ENCODE measurements around the gene NEK6. TPM values are rescaled to one million over a fixed set of nuclear protein-coding genes. Genes with fewer than 3 reads are reported as not detected.
A peak's percentile ranks its signal among the peaks of the same experiment; 100 is the strongest.

Gene NEK6
- polyA plus RNA-seq, 1 experiment, result 128 TPM

GRCh38 chr9:124342402-124342775, 84.6 kb downstream of the NEK6 start:
- H3K9me3 ChIP-seq (ENCODE audit: control insufficient read depth, insufficient read depth, low read length), result no peaks in the 10 kb centered on the region; the same call in 1 of the 2 replicates
- ChIA-PET POLR2A (interaction anchor here (0.6 to 1.2 kb wide), 4 partner anchors 11 to 86 kb away, joined by 3 to 4 read pairs (median 3); no protein-coding TSS in a partner anchor), CTCF (interaction anchor here (1.0 kb wide), 2 partner anchors 22 to 206 kb away, joined by 3 read pairs; no protein-coding TSS in a partner anchor)
- H3K27me3 ChIP-seq (ENCODE audit: control insufficient read depth, insufficient read depth, low read length), result no peaks in the 10 kb centered on the region
- no peak for TF ChIP-seq CTCF (IDR thresholded peaks at IDR 0.05; ENCODE audit: low read depth, low read length)
- no peak for DNase-seq (ENCODE audit: low read depth, low spot score)
- H3K4me3 ChIP-seq (ENCODE audit: low read depth, low read length), result no peak overlapping the region
- peak overlapping the region; percentile 90 for H3K27ac ChIP-seq (ENCODE audit: low read depth, low read length)

GRCh38 chr9:124342776-124343485, 85.2 kb downstream of the NEK6 start:
- no peak for TF ChIP-seq CTCF (IDR thresholded peaks at IDR 0.05; ENCODE audit: low read depth, low read length)
- ChIA-PET POLR2A (interaction anchor here (0.6 to 1.2 kb wide), 5 partner anchors 10 to 368 kb away, joined by 3 to 4 read pairs (median 3); no protein-coding TSS in a partner anchor), CTCF (interaction anchor here (1.0 kb wide), 2 partner anchors 22 to 207 kb away, joined by 3 read pairs; no protein-coding TSS in a partner anchor)
- Histone ChIP-seq H3K27me3 (ENCODE audit: control insufficient read depth, insufficient read depth, low read length) (no peaks in the 10 kb centered on the region), H3K4me3 (ENCODE audit: low read depth, low read length) (peak overlapping the region; percentile 7; the same call in 1 of the 2 replicates), H3K9me3 (ENCODE audit: control insufficient read depth, insufficient read depth, low read length) (no peaks in the 10 kb centered on the region; the same call in 1 of the 2 replicates), H3K27ac (ENCODE audit: low read depth, low read length) (peak overlapping the region; percentile 90)
- DNase-seq (ENCODE audit: low read depth, low spot score), result peak; percentile 78

GRCh38 chr9:124343533-124344290, 86.0 kb downstream of the NEK6 start:
- no peak for DNase-seq (ENCODE audit: low read depth, low spot score)
- no peak for TF ChIP-seq CTCF (IDR thresholded peaks at IDR 0.05; ENCODE audit: low read depth, low read length)
- ChIA-PET POLR2A (interaction anchor here (1.0 kb wide), 1 partner anchor 87 kb away, joined by 3 read pairs; no protein-coding TSS in a partner anchor), CTCF (no interaction called here)
- no peaks in the 10 kb centered on the region for H3K27me3 ChIP-seq (ENCODE audit: control insufficient read depth, insufficient read depth, low read length)
- no peaks in the 10 kb centered on the region; the same call in 1 of the 2 replicates for H3K9me3 ChIP-seq (ENCODE audit: control insufficient read depth, insufficient read depth, low read length)
- H3K4me3 ChIP-seq (ENCODE audit: low read depth, low read length), result no peak overlapping the region
- H3K27ac ChIP-seq (ENCODE audit: low read depth, low read length), result peak overlapping the region; percentile 87

- H3K4me3 ChIP-seq (ENCODE audit: low read depth, low read length), result no peak overlapping the region
- POLR2A ChIA-PET, result no interaction called here
- TF ChIP-seq CTCF (IDR thresholded peaks at IDR 0.05; ENCODE audit: low read depth, low read length), result no peak
- no peaks in the 10 kb centered on the region for H3K27me3 ChIP-seq (ENCODE audit: control insufficient read depth, insufficient read depth, low read length)
- H3K27ac ChIP-seq (ENCODE audit: low read depth, low read length), result peak overlapping the region; percentile 21
- no peak for DNase-seq (ENCODE audit: low read depth, low spot score)
- H3K9me3 ChIP-seq (ENCODE audit: control insufficient read depth, insufficient read depth, low read length), result no peaks in the 10 kb centered on the region; the same call in 1 of the 2 replicates
- CTCF ChIA-PET, result interaction anchor here (1.0 kb wide), 1 partner anchor 37 kb away, joined by 4 read pairs; no protein-coding TSS in a partner anchor
These were observed 86.7 kb downstream of the NEK6 start for GRCh38 chr9:124344291-124345050.

Measured in AG04450 (cell line).